Duodenal mucosa (tissue), 2 donors: Measurements from ENCODE around the gene MED27.
"Not testable (repeated sequence)": the region's sequence is repeated elsewhere in the genome, so short reads cannot be mapped to it uniquely, and the experiment has no call there.

Experiments
- H3K27ac ChIP-seq: one replicate; pipeline ENCODE4 v1.7.0; 2013; ENCODE audit warnings: low read depth, low read length
- H3K27me3 ChIP-seq, 2 donors: one replicate each; pipeline ENCODE4 v1.7.0; 2013; ENCODE audit warnings: low read length in 2 of 2, control low read depth in 1 of 2; ENCODE audit not compliant: insufficient read depth in 2 of 2, control insufficient read depth in 1 of 2
- H3K36me3 ChIP-seq, 2 donors: one replicate each; pipeline ENCODE4 v1.7.0; 2013; ENCODE audit warnings: low read length in 2 of 2, control low read depth in 1 of 2; ENCODE audit not compliant: insufficient read depth in 2 of 2, control insufficient read depth in 1 of 2
- H3K4me1 ChIP-seq, 2 donors: one replicate each; pipeline ENCODE4 v1.7.0; 2013; ENCODE audit warnings: low read length in 2 of 2, control low read depth in 1 of 2; ENCODE audit not compliant: insufficient read depth in 2 of 2, control insufficient read depth in 1 of 2
- H3K4me3 ChIP-seq, 2 donors: one replicate each; pipeline ENCODE4 v1.7.0; 2013; ENCODE audit warnings: low read length in 2 of 2, low read depth in 1 of 2
- H3K9ac ChIP-seq, 2 donors: one replicate each; pipeline ENCODE4 v1.7.0; 2013; ENCODE audit warnings: low read length in 2 of 2, low read depth in 1 of 2
- H3K9me3 ChIP-seq, 2 donors: one replicate each; pipeline ENCODE4 v1.7.0; 2013; ENCODE audit warnings: low read length in 2 of 2, control low read depth in 1 of 2; ENCODE audit not compliant: control insufficient read depth in 1 of 2

MED27 gene

GRCh38 chr9:132062806-132063205 lies 16.9 kb downstream of the MED27 start:
- Histone ChIP-seq H3K4me3 (no peak overlapping the region), H3K9ac (no peak overlapping the region), H3K27me3 (no peaks in the 10 kb centered on the region), H3K36me3 (peaks cover 3 to 23% of the 10 kb centered on the region in 2 donors), H3K4me1 (no peaks in the 10 kb centered on the region), H3K27ac (no peak overlapping the region), H3K9me3 (no peaks in the 10 kb centered on the region)

- H3K27ac ChIP-seq = no peak overlapping the region
These were observed 18.1 kb downstream of the MED27 start for GRCh38 chr9:132061526-132061925.

GRCh38 chr9:132059361-132059760 lies 20.3 kb downstream of the MED27 start:
- Histone ChIP-seq H3K27me3 (no peaks in the 10 kb centered on the region), H3K9me3 (no peaks in the 10 kb centered on the region), H3K36me3 (peaks cover 0 to 10% of the 10 kb centered on the region in 2 donors), H3K9ac (no peak overlapping the region), H3K4me1 (no peaks in the 10 kb centered on the region), H3K4me3 (no peak overlapping the region), H3K27ac (no peak overlapping the region)

More at GRCh38 chr9:132061526-132061925, 18.1 kb downstream of the MED27 start:
- Histone ChIP-seq H3K27me3 (no peaks in the 10 kb centered on the region), H3K4me1 (no peaks in the 10 kb centered on the region), H3K9ac (no peak overlapping the region), H3K4me3 (no peak overlapping the region), H3K9me3 (no peaks in the 10 kb centered on the region), H3K36me3 (peaks cover 3 to 22% of the 10 kb centered on the region in 2 donors)

GRCh38 chr9:132058226-132058625 lies 21.4 kb downstream of the MED27 start:
- H3K9me3 ChIP-seq, H3K27ac ChIP-seq, H3K9ac ChIP-seq, H3K27me3 ChIP-seq, H3K36me3 ChIP-seq, H3K4me1 ChIP-seq, H3K4me3 ChIP-seq: not testable (repeated sequence)

GRCh38 chr9:132056717-132057560 lies 22.7 kb downstream of the MED27 start:
- no peak overlapping the region for H3K4me3 ChIP-seq
- no peaks in the 10 kb centered on the region for H3K4me1 ChIP-seq
- no peak overlapping the region for H3K27ac ChIP-seq
- H3K9me3 ChIP-seq = no peaks in the 10 kb centered on the region
- H3K9ac ChIP-seq = no peak overlapping the region
- no peaks in the 10 kb centered on the region for H3K27me3 ChIP-seq
- peaks cover 0 to 10% of the 10 kb centered on the region in 2 donors for H3K36me3 ChIP-seq

GRCh38 chr9:132055756-132056155 lies 23.9 kb downstream of the MED27 start:
- H3K27ac ChIP-seq = no peak overlapping the region
- H3K4me3 ChIP-seq = no peak overlapping the region
- H3K36me3 ChIP-seq = peaks cover 0 to 10% of the 10 kb centered on the region in 2 donors
- H3K9me3 ChIP-seq = no peaks in the 10 kb centered on the region
- H3K27me3 ChIP-seq = no peaks in the 10 kb centered on the region
- H3K4me1 ChIP-seq = no peaks in the 10 kb centered on the region
- H3K9ac ChIP-seq = no peak overlapping the region

GRCh38 chr9:132054024-132054423 lies 25.6 kb downstream of the MED27 start:
- no peaks in the 10 kb centered on the region for H3K4me1 ChIP-seq
- no peaks in the 10 kb centered on the region for H3K9me3 ChIP-seq
- no peaks in the 10 kb centered on the region for H3K27me3 ChIP-seq
- no peak overlapping the region for H3K9ac ChIP-seq
- no peak overlapping the region for H3K4me3 ChIP-seq
- no peak overlapping the region for H3K27ac ChIP-seq
- peaks cover 0 to 1% of the 10 kb centered on the region in 2 donors for H3K36me3 ChIP-seq

- H3K4me3 ChIP-seq = no peak overlapping the region
- H3K9me3 ChIP-seq = no peaks in the 10 kb centered on the region
- H3K27ac ChIP-seq = no peak overlapping the region
- no peak overlapping the region for H3K9ac ChIP-seq
- H3K4me1 ChIP-seq = no peaks in the 10 kb centered on the region
- no peaks in the 10 kb centered on the region for H3K36me3 ChIP-seq
- H3K27me3 ChIP-seq = no peaks in the 10 kb centered on the region
These were observed 29.8 kb downstream of the MED27 start for GRCh38 chr9:132049900-132050299.

GRCh38 chr9:132049323-132049882 lies 30.3 kb downstream of the MED27 start:
- H3K9me3 ChIP-seq = no peaks in the 10 kb centered on the region
- H3K4me1 ChIP-seq = no peaks in the 10 kb centered on the region
- H3K27ac ChIP-seq = no peak overlapping the region

GRCh38 chr9:132048201-132048600 lies 31.5 kb downstream of the MED27 start:
- no peaks in the 10 kb centered on the region for H3K9me3 ChIP-seq
- H3K4me3 ChIP-seq = no peak overlapping the region
- no peaks in the 10 kb centered on the region for H3K4me1 ChIP-seq
- no peak overlapping the region for H3K27ac ChIP-seq
- H3K36me3 ChIP-seq = no peaks in the 10 kb centered on the region
- no peaks in the 10 kb centered on the region for H3K27me3 ChIP-seq
- H3K9ac ChIP-seq = no peak overlapping the region

More at GRCh38 chr9:132049323-132049882, 30.3 kb downstream of the MED27 start:
- no peak overlapping the region for H3K4me3 ChIP-seq
- H3K9ac ChIP-seq = no peak overlapping the region
- no peaks in the 10 kb centered on the region for H3K27me3 ChIP-seq
- no peaks in the 10 kb centered on the region for H3K36me3 ChIP-seq
